Ovary (tissue), 9 donors: Measurements from ENCODE around the gene RGS2. TPM values are rescaled to one million over a fixed set of nuclear protein-coding genes. Genes with fewer than 3 reads are reported as not detected.

Experiments
- DNase-seq, 5 donors: peaks; one replicate each; pipeline ENCODE4 v3.0.0-alpha.2; 2019 to 2020
- H3K27ac ChIP-seq, 2 donors: fragments of 200-600 bp; one replicate each; pipeline versions ENCODE4 v1.5.1 to v1.8.0; 2019 to 2022
- H3K27me3 ChIP-seq: fragments of 200-600 bp; one replicate; pipeline ENCODE4 v1.8.0; 2022
- H3K36me3 ChIP-seq: fragments of 200-600 bp; sonication (generic); one replicate; pipeline ENCODE4 v1.5.1; 2019
- H3K4me1 ChIP-seq: one replicate; pipeline ENCODE4 v1.8.1; 2013; ENCODE audit warnings: mild to moderate bottlenecking, moderate library complexity; ENCODE audit not compliant: insufficient read depth
- H3K4me3 ChIP-seq: fragments of 200-600 bp; sonication (generic); one replicate; pipeline ENCODE4 v1.5.1; 2017
- H3K9me3 ChIP-seq, 2 donors: fragments of 200-600 bp in 1 of 2; sonication (generic) in 1 of 2; one replicate each; pipeline versions ENCODE4 v1.5.1 to v1.8.1; 2013 to 2019; ENCODE audit warnings: mild to moderate bottlenecking in 1 of 2, moderate library complexity in 1 of 2
- EP300 ChIP-seq: sonication (generic); formaldehyde crosslinking; IDR thresholded peaks from one replicate; pipeline ENCODE4 v1.6.1; 2017; ENCODE audit warnings: antibody characterized with exemption
- POLR2A ChIP-seq: fragments of 450-650 bp; IDR thresholded peaks from one replicate; pipeline ENCODE4 v1.6.1; 2017; ENCODE audit warnings: antibody characterized with exemption, mild to moderate bottlenecking, moderate library complexity
- WGBS, 3 donors: extraction: QIAGEN DNeasy Blood & Tissue Kit in 1 of 3; methylation state at CpG; one replicate each; pipeline versions ENCODE4 v1.1.5 to v1.1.7; 2013 to 2017; 5-methylcytosine and 5-hydroxymethylcytosine counted together
- intact Hi-C, 4 donors: fragments of 100-400 bp; cut with DNase I; formaldehyde crosslinking; loops; one replicate each; pipeline versions ENCODE4 v1.11.0 to v1.15.1; 2022 to 2023
- polyA plus RNA-seq, 2 donors: library from polyadenylated mRNA; stranded (reverse); fragments of 200-250 nt in 1 of 2; fragments of 350-450 nt in 1 of 2; fragmentation: Illumina TruSeq in 1 of 2; extraction: RNeasy Lipid Tissue Mini Kit (QIAGEN cat#74804) in 1 of 2; gene quantifications; one replicate each; pipeline ENCODE4 v1.2.3, GENCODE V29; 2013 to 2014
- total RNA-seq, 7 donors: library from RNA; depleted of rRNA in 2 of 7; stranded (reverse); fragments of >200 nt in 2 of 7; fragmentation: NEBNext Ultra II Directional in 3 of 7; extraction: Animal tissue kit (Norgen Biotek cat#: 25700) in 3 of 7; gene quantifications; one replicate each; pipeline versions ENCODE4 v1.1.0 to v1.2.4, GENCODE V29; 2016 to 2023
- TF ChIP-seq, protein P1 (sequence below), 3 donors: fragments of 450-650 bp in 2 of 3; fragments of 200-600 bp in 1 of 3; IDR thresholded peaks; one replicate each; pipeline versions ENCODE4 v1.5.1 to v1.8.0; 2016 to 2022; ENCODE audit warnings: antibody characterized with exemption in 3 of 3, mild to moderate bottlenecking in 1 of 3
- donor health status: DM: no; HTN: no; CAD: no; lungs with moderate emphysema.
- donor health status: DM: no; HTN: no; CAD: no.
- donor health status: Bipolar disorder and iron deficiency.
- donor health status: DM: yes; HTN: yes; CAD: no.
- donor health status: DM: no; HTN: no; CAD: no.
- donor health status: DM: yes; HTN: yes; CAD: no.

The RGS2 gene
- total and polyA plus RNA-seq, 9 donors: 31.0 to 247 (median 56.4) TPM

DNA sequence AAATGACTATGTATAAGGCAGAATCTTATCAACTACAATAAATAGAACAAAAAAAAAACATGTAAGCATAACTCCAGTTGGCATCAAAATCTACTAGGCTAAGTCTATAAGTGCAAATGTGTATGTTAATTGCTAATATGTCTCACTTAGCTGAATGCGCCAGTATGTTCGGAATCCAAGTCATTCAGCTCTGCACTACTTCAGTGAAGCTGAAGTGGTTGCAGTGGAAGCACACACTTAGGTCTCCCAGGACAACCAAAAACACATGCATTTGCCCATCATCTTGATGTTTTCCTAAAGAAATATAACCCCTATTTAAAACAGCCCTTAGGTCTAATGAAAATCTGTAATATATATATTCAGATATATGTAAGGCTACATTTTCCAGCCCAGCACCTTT, 41.0 kb upstream of the RGS2 start:
- no peak overlapping the region for H3K27ac ChIP-seq

DNA sequence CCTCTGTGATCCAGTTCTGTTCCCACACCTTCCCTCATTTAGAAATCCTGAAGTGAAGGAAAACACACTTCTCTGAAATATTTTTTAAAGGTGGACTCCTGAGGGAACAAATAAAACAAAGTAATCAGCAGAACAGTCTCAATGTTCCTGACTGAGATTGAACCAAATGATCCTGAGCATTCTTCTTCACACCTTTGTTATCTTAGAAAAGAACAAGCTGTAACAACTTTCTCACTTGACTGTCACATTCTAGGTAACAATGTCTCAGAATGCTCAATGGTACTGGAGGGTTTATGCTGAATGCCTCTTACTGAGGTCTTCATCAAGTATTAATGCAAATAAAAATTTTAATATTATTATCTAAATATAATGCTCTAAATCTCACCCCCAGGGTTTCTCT, 40.4 kb upstream of the RGS2 start:
- Histone ChIP-seq H3K36me3 (no peaks in the 10 kb centered on the region), H3K4me3 (no peak overlapping the region), H3K4me1 (no peaks in the 10 kb centered on the region), H3K27ac (no peak overlapping the region), H3K27me3 (no peaks in the 10 kb centered on the region), H3K9me3 (no peaks in the 10 kb centered on the region)
- DNase-seq: no peak
- intact Hi-C loops: no loop called here
- TF ChIP-seq, protein P1, sequence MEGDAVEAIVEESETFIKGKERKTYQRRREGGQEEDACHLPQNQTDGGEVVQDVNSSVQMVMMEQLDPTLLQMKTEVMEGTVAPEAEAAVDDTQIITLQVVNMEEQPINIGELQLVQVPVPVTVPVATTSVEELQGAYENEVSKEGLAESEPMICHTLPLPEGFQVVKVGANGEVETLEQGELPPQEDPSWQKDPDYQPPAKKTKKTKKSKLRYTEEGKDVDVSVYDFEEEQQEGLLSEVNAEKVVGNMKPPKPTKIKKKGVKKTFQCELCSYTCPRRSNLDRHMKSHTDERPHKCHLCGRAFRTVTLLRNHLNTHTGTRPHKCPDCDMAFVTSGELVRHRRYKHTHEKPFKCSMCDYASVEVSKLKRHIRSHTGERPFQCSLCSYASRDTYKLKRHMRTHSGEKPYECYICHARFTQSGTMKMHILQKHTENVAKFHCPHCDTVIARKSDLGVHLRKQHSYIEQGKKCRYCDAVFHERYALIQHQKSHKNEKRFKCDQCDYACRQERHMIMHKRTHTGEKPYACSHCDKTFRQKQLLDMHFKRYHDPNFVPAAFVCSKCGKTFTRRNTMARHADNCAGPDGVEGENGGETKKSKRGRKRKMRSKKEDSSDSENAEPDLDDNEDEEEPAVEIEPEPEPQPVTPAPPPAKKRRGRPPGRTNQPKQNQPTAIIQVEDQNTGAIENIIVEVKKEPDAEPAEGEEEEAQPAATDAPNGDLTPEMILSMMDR (IDR thresholded peaks at IDR 0.05): no peak
- TF ChIP-seq EP300: no peak
- TF ChIP-seq POLR2A: no peak

More for the DNA sequence above, 41.0 kb upstream of the RGS2 start:
- H3K9me3 ChIP-seq: no peaks in the 10 kb centered on the region
- H3K4me3 ChIP-seq: no peak overlapping the region
- H3K27me3 ChIP-seq: no peaks in the 10 kb centered on the region
- TF ChIP-seq EP300: no peak
- TF ChIP-seq, protein P1 (IDR thresholded peaks at IDR 0.05): no peak
- no peak for TF ChIP-seq POLR2A
- no peak for DNase-seq
- no peaks in the 10 kb centered on the region for H3K4me1 ChIP-seq
- intact Hi-C loops: no loop called here
- H3K36me3 ChIP-seq: no peaks in the 10 kb centered on the region
- WGBS, 3 donors: 95 to 100% (median 99%) methylated on average over 2 of the region's 2 CpGs

DNA sequence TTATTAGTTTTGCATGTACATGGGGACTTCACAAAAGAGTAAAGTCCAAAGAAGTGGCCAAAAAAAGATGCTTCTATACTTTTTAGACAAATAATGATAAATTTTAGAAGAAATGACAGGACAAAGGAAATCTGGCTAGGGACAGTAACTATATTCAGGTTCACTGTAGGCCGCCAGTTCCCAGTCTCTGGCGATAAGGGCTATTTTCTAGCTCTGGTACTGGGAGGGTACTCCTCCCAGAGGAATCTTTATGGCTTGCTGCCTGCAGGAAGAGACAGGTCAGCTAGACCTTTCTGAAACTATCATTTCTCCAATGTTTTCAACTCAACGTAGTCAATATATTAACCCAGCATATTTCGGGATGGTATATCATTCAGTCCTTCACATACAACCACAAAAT, 37.5 kb upstream of the RGS2 start:
- H3K27ac ChIP-seq: no peak overlapping the region
- H3K4me3 ChIP-seq: no peak overlapping the region
- no peaks in the 10 kb centered on the region for H3K27me3 ChIP-seq
- DNase-seq: no peak
- intact Hi-C loops: no loop called here
- H3K4me1 ChIP-seq: no peaks in the 10 kb centered on the region
- 78 to 87% (median 83%) methylated on average over 4 of the region's 4 CpGs for WGBS, 3 donors
- no peaks in the 10 kb centered on the region for H3K36me3 ChIP-seq
- H3K9me3 ChIP-seq: no peaks in the 10 kb centered on the region
- no peak for TF ChIP-seq EP300
- TF ChIP-seq, protein P1 (IDR thresholded peaks at IDR 0.05): no peak
- no peak for TF ChIP-seq POLR2A

DNA sequence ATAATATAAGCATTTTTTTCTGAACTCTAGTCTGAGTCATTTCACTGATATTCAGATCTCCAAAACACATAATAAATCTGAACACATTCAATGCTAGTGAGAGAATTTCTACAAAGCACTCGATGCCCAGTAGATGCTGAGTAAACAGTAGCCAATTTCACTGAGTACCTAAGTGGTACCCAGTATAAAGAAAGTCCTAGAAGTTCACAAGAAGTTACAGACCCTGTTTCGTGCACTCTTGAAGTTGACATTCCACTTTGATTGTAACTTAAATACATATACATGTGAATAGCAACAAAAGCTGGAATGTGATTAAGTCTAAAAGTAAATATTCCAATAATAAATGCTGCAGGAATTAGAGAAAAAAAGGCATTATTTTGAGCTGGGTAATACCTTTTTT, 33.2 kb upstream of the RGS2 start:
- H3K27ac ChIP-seq: no peak overlapping the region
- TF ChIP-seq EP300: no peak
- TF ChIP-seq, protein P1 (IDR thresholded peaks at IDR 0.05): no peak
- TF ChIP-seq POLR2A: no peak
- no peaks in the 10 kb centered on the region for H3K4me1 ChIP-seq
- H3K36me3 ChIP-seq: no peaks in the 10 kb centered on the region
- intact Hi-C loops: no loop called here
- no peaks in the 10 kb centered on the region for H3K9me3 ChIP-seq
- WGBS, 3 donors: 39 to 66% (median 54%) methylated on average over 2 of the region's 2 CpGs
- H3K4me3 ChIP-seq: no peak overlapping the region
- no peaks in the 10 kb centered on the region for H3K27me3 ChIP-seq
- no peak for DNase-seq

DNA sequence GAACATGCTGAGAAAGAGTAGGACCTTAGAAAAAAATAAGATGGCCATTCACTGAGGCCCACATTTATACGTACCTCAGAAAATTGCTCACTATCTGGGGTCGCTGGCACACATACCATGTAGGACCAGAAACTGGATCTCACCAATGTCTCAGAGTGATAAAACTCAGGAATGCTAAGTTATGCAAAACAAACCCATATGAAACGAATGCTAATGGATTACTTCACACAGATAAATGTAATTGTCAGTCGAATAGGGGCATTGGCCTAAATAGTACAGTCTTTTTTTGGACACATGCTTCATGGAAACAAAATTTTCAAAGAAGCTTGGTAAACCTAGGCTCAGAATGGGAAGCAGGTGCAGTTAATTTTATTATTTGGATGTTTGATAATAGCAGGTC, 32.6 kb upstream of the RGS2 start:
- no peaks in the 10 kb centered on the region for H3K4me1 ChIP-seq
- no peak overlapping the region for H3K4me3 ChIP-seq
- no peak for DNase-seq
- no peak for TF ChIP-seq POLR2A
- TF ChIP-seq, protein P1 (IDR thresholded peaks at IDR 0.05): no peak
- no peak for TF ChIP-seq EP300
- H3K36me3 ChIP-seq: no peaks in the 10 kb centered on the region
- intact Hi-C loops: no loop called here
- 66 to 80% (median 71%) methylated on average over 4 of the region's 4 CpGs for WGBS, 3 donors
- no peak overlapping the region for H3K27ac ChIP-seq
- H3K9me3 ChIP-seq: no peaks in the 10 kb centered on the region
- H3K27me3 ChIP-seq: no peaks in the 10 kb centered on the region
